ENCODE results near the gene COPS8. TPM values are rescaled to one million over a fixed set of nuclear protein-coding genes. Genes with fewer than 3 reads are reported as not detected.
A peak's percentile ranks its signal among the peaks of the same experiment; 100 is the strongest.

The COPS8 gene
- total RNA-seq, 1 donor from 2014 or later, result 76.1 TPM

DNA sequence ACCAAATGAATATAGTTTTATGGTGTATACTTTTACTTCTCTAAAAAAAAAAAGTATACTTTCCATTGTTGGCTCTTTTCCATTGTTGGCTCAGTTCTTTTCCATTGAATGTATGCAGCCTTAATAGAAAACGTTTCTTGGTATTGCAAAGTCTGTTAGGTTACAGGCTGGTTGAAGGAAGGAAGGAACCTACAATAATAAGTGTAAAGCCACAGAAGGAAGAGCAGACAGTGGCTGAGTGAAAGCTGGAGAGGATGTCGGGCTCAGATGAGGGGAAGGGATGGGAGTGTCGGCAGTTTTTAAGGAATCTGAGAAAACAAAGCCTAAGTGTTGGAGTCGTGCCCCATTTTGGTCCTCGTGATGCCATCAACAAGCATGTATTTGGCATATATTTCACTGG is 6.8 kb downstream of the COPS8 start:
- peaks cover 7% of the 10 kb centered on the region for H3K36me3 Mint-ChIP-seq (ENCODE audit: low read depth, unreplicated experiment)
- no peak overlapping the region for H3K27ac Mint-ChIP-seq (ENCODE audit: unreplicated experiment)
- peaks cover 36% of the 10 kb centered on the region for H3K4me1 Mint-ChIP-seq (ENCODE audit: low read depth, unreplicated experiment)
- peaks cover 79% of the 10 kb centered on the region for H3K79me2 ChIP-seq (ENCODE audit: insufficient read depth, low read length)
- H3K4me3 Mint-ChIP-seq (ENCODE audit: unreplicated experiment), result no peak overlapping the region
- TF ChIP-seq, protein P1, sequence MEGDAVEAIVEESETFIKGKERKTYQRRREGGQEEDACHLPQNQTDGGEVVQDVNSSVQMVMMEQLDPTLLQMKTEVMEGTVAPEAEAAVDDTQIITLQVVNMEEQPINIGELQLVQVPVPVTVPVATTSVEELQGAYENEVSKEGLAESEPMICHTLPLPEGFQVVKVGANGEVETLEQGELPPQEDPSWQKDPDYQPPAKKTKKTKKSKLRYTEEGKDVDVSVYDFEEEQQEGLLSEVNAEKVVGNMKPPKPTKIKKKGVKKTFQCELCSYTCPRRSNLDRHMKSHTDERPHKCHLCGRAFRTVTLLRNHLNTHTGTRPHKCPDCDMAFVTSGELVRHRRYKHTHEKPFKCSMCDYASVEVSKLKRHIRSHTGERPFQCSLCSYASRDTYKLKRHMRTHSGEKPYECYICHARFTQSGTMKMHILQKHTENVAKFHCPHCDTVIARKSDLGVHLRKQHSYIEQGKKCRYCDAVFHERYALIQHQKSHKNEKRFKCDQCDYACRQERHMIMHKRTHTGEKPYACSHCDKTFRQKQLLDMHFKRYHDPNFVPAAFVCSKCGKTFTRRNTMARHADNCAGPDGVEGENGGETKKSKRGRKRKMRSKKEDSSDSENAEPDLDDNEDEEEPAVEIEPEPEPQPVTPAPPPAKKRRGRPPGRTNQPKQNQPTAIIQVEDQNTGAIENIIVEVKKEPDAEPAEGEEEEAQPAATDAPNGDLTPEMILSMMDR (IDR thresholded peaks at IDR 0.05; ENCODE audit: insufficient read depth, low read depth, low read length), result no peak
- no peak for TF ChIP-seq EZH2 (IDR thresholded peaks at IDR 0.05; ENCODE audit: insufficient read depth, low read length)
- H3K9ac ChIP-seq (ENCODE audit: low read length), result no peak overlapping the region
- H3K9me3 Mint-ChIP-seq (ENCODE audit: unreplicated experiment), result no peaks in the 10 kb centered on the region
- H3K4me1 ChIP-seq (ENCODE audit: insufficient read depth, low read length), result peaks cover 10% of the 10 kb centered on the region
- no peak overlapping the region for H3K4me3 ChIP-seq (ENCODE audit: insufficient read depth, low read depth, low read length)
- no peaks in the 10 kb centered on the region for H3K9me3 ChIP-seq (ENCODE audit: insufficient read depth, low read depth, low read length)
- H3K36me3 ChIP-seq (ENCODE audit: insufficient read depth, low read length), result peaks cover 15% of the 10 kb centered on the region
- no peak overlapping the region for H2AFZ ChIP-seq (ENCODE audit: low read depth, low read length)
- no peaks in the 10 kb centered on the region for H3K27me3 ChIP-seq (ENCODE audit: insufficient read depth, low read length)
- DNase-seq (ENCODE audit: low read depth) (no peak), FAIRE-seq (no peak)
- H3K27ac ChIP-seq (ENCODE audit: low read depth, low read length), result no peak overlapping the region
- H3K27me3 Mint-ChIP-seq (ENCODE audit: low read depth, unreplicated experiment), result no peaks in the 10 kb centered on the region
- no peak overlapping the region for H3K4me2 ChIP-seq (ENCODE audit: low read length)
- H4K20me1 ChIP-seq (ENCODE audit: insufficient read depth, low read length), result peaks cover 22% of the 10 kb centered on the region

DNA sequence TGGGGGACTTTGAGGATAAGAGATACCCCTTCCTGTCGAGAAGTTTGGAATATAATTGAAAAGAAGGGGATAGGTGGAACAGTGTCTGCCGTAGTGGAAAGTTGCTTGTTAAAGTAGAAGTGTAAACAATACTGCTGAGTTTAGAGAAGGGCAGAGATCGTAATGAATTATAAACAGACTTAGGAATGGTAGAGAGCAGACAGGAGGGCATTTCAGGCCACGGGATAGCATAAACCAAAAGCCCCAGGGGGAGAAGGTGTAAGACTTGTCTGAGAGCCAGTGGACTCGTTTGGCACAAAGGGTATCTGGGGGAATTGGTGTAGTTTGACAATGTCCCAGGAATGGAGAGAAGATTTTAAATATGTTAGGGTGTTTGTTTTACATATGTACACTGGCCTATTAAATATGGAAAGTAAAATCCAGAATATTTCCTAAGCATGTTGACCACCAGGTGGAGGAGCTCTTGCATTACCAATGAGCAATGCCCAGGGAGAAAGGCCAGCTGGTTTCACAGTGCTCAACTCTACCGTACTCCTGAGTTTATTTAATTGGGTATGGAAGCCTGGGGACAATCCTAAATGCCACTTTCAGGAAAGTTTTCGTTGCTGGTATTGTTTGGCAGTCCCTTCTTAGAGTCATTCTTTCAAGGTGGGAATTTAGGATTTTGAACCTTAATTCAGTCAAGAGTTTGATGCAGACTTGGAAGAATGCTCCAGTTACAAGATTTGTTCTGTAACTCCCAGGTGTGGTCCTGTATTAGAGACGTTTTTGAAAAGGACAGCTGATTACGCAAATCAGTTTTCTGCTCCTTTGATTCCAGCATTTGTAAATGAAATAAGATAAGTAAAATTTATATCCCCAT is 7.5 kb downstream of the COPS8 start:
- H3K4me3 Mint-ChIP-seq (ENCODE audit: unreplicated experiment), result no peak overlapping the region

More for the DNA sequence above, 7.5 kb downstream of the COPS8 start:
- Histone ChIP-seq H3K4me2 (ENCODE audit: low read length) (no peak overlapping the region), H3K36me3 (ENCODE audit: insufficient read depth, low read length) (peaks cover 16% of the 10 kb centered on the region), H3K27me3 (ENCODE audit: insufficient read depth, low read length) (no peaks in the 10 kb centered on the region), H3K9me3 (ENCODE audit: insufficient read depth, low read depth, low read length) (no peaks in the 10 kb centered on the region), H3K4me1 (ENCODE audit: insufficient read depth, low read length) (peaks cover 16% of the 10 kb centered on the region), H3K9ac (ENCODE audit: low read length) (peak overlapping the region; percentile 1), H3K27ac (ENCODE audit: low read depth, low read length) (no peak overlapping the region), H3K4me3 (ENCODE audit: insufficient read depth, low read depth, low read length) (no peak overlapping the region), H4K20me1 (ENCODE audit: insufficient read depth, low read length) (peaks cover 22% of the 10 kb centered on the region), H3K79me2 (ENCODE audit: insufficient read depth, low read length) (peaks cover 73% of the 10 kb centered on the region), H2AFZ (ENCODE audit: low read depth, low read length) (no peak overlapping the region)
- peaks cover 40% of the 10 kb centered on the region for H3K4me1 Mint-ChIP-seq (ENCODE audit: low read depth, unreplicated experiment)
- H3K9me3 Mint-ChIP-seq (ENCODE audit: unreplicated experiment), result no peaks in the 10 kb centered on the region
- peak overlapping the region; percentile 10 for H3K27ac Mint-ChIP-seq (ENCODE audit: unreplicated experiment)
- DNase-seq (ENCODE audit: low read depth), result peak; percentile 42
- peaks cover 10% of the 10 kb centered on the region for H3K36me3 Mint-ChIP-seq (ENCODE audit: low read depth, unreplicated experiment)
- TF ChIP-seq EZH2 (IDR thresholded peaks at IDR 0.05; ENCODE audit: insufficient read depth, low read length), result no peak
- TF ChIP-seq, protein P1 (IDR thresholded peaks at IDR 0.05; ENCODE audit: insufficient read depth, low read depth, low read length), result peak; percentile 69
- H3K27me3 Mint-ChIP-seq (ENCODE audit: low read depth, unreplicated experiment), result no peaks in the 10 kb centered on the region
- no peak for FAIRE-seq
